Measurements from ENCODE around the gene TANGO2. TPM values are rescaled to one million over a fixed set of nuclear protein-coding genes. Genes with fewer than 3 reads are reported as not detected.

The TANGO2 gene
- total RNA-seq, 1 experiment from 2014 or later = 17.0 TPM

DNA sequence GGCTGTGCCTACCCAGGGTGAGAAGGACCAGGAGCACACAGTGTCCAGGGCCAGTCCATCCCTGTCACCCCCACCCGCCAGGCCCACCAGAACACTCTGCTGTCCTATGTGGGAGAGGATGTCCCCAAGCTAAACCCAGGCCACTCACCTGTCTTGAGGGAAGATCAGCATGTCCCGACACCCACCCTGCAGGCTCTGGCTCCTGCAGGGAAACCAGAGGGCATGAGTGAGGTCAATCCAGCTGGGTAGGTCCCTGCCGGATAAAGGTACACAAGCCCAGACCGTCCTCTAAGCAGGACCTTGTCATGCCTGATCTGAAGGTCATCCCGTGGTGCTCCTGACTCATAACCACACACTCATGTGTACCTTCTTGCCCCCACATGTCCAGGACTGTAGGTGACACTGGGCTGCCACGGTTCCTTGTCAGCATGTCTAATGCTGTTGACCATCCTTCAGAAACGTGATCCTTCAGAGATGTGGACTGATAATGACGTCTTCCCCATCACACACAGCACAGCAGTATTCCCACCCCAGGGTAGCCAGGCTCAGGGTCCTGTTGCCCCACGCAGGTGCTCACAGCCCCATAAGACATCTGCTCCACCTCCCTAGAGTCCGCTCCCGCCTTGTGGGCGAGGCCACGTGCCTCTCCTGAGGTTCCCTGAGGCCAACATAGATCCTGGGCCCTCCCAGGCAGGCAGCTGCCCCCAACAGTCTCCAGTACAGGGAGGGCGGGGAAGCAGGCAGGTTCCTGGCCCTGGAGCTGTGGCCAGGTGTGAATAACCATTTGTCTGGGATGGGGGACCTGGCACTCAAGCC is 10.4 kb upstream of the TANGO2 start:
- H3K27me3 ChIP-seq (ENCODE audit: insufficient read depth, low read length) = no peaks in the 10 kb centered on the region
- RAD21 ChIA-PET (ENCODE audit: low non-redundant PET in 1 of 2, low total read pairs in 2 of 2, uncharacterized antibody in 2 of 2, unreplicated experiment in 2 of 2) = no interaction called here
- no peak overlapping the region for H3K4me2 ChIP-seq (ENCODE audit: low read length)
- TF ChIP-seq TCF7L2 (IDR thresholded peaks at IDR 0.05; ENCODE audit: borderline replicate concordance, extremely low read depth, insufficient read depth, insufficient read length) (no peak), ELF1 (IDR thresholded peaks at IDR 0.05; ENCODE audit: borderline replicate concordance, low read depth) (no peak), ZFX (IDR thresholded peaks at IDR 0.05) (no peak), ZNF274 (IDR thresholded peaks at IDR 0.05; ENCODE audit: low read depth, low read length) (no peak), POLR2AphosphoS5 (IDR thresholded peaks at IDR 0.05; ENCODE audit: low read depth, low read length) (no peak), POLR2A (IDR thresholded peaks at IDR 0.05; ENCODE audit: borderline replicate concordance, extremely low read depth, insufficient read depth, insufficient read length) (no peak), SIN3A (IDR thresholded peaks at IDR 0.05; ENCODE audit: low read depth) (no peak), EGR1 (IDR thresholded peaks at IDR 0.05; ENCODE audit: low read depth) (no peak)
- TF ChIP-seq, protein P1, sequence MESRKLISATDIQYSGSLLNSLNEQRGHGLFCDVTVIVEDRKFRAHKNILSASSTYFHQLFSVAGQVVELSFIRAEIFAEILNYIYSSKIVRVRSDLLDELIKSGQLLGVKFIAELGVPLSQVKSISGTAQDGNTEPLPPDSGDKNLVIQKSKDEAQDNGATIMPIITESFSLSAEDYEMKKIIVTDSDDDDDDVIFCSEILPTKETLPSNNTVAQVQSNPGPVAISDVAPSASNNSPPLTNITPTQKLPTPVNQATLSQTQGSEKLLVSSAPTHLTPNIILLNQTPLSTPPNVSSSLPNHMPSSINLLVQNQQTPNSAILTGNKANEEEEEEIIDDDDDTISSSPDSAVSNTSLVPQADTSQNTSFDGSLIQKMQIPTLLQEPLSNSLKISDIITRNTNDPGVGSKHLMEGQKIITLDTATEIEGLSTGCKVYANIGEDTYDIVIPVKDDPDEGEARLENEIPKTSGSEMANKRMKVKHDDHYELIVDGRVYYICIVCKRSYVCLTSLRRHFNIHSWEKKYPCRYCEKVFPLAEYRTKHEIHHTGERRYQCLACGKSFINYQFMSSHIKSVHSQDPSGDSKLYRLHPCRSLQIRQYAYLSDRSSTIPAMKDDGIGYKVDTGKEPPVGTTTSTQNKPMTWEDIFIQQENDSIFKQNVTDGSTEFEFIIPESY (IDR thresholded peaks at IDR 0.05; ENCODE audit: extremely low read depth, insufficient replicate concordance, low read length) = no peak
- TF ChIP-seq, protein P2, sequence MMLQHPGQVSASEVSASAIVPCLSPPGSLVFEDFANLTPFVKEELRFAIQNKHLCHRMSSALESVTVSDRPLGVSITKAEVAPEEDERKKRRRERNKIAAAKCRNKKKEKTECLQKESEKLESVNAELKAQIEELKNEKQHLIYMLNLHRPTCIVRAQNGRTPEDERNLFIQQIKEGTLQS (IDR thresholded peaks at IDR 0.05) = no peak
- TF ChIP-seq, protein P3, sequence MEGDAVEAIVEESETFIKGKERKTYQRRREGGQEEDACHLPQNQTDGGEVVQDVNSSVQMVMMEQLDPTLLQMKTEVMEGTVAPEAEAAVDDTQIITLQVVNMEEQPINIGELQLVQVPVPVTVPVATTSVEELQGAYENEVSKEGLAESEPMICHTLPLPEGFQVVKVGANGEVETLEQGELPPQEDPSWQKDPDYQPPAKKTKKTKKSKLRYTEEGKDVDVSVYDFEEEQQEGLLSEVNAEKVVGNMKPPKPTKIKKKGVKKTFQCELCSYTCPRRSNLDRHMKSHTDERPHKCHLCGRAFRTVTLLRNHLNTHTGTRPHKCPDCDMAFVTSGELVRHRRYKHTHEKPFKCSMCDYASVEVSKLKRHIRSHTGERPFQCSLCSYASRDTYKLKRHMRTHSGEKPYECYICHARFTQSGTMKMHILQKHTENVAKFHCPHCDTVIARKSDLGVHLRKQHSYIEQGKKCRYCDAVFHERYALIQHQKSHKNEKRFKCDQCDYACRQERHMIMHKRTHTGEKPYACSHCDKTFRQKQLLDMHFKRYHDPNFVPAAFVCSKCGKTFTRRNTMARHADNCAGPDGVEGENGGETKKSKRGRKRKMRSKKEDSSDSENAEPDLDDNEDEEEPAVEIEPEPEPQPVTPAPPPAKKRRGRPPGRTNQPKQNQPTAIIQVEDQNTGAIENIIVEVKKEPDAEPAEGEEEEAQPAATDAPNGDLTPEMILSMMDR (IDR thresholded peaks at IDR 0.05 in 2 of 3, conservative IDR thresholded peaks at IDR 0.05 in 1 of 3; ENCODE audit: borderline replicate concordance in 1 of 3, insufficient read depth in 1 of 3, low read depth in 2 of 3, low read length in 2 of 3) = no peak
- TF ChIP-seq, protein P4, sequence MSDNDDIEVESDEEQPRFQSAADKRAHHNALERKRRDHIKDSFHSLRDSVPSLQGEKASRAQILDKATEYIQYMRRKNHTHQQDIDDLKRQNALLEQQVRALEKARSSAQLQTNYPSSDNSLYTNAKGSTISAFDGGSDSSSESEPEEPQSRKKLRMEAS (IDR thresholded peaks at IDR 0.05) = no peak
- POLR2A ChIA-PET = interaction anchor here (1.6 kb wide), 1 partner anchor 10 kb away, joined by 3 read pairs; the partner anchor contains the start of gene TANGO2
- intact Hi-C loops (cut with micrococcal nuclease) = loop anchor here (5.0 kb wide), 1 partner anchor 38 kb away; no protein-coding TSS in a partner anchor
- H2AFZ ChIP-seq (ENCODE audit: low read depth, low read length, poor library complexity, severe bottlenecking) = no peak overlapping the region
- no peaks in the 10 kb centered on the region for H4K20me1 ChIP-seq (ENCODE audit: insufficient read depth)
- no peaks in the 10 kb centered on the region for H3K36me3 ChIP-seq (ENCODE audit: control insufficient read depth in 1 of 2, insufficient read depth in 2 of 2, low read length in 2 of 2)
- peaks cover 9 to 18% of the 10 kb centered on the region in 2 experiments; a peak in 3 of 4 replicates for H3K4me1 ChIP-seq (ENCODE audit: control insufficient read depth in 1 of 2, insufficient read depth in 2 of 2, low read length in 2 of 2)
- no peaks in the 10 kb centered on the region for H3K79me2 ChIP-seq (ENCODE audit: insufficient read depth, low read length)
- no peak overlapping the region for H3K9ac ChIP-seq (ENCODE audit: low read length)
- H3K27ac ChIP-seq (ENCODE audit: low read depth, low read length) = no peak overlapping the region
- no peak overlapping the region for H3K4me3 ChIP-seq (replicated peaks in 1 of 2; ENCODE audit: low read depth in 1 of 2, low read length in 2 of 2)
- BruUV-seq (replicated peaks) = no TSS peak
- no peak for DNase-seq (ENCODE audit: low read depth, low spot score)
- CTCF ChIA-PET = no interaction called here
- no peaks in the 10 kb centered on the region for H3K9me2 ChIP-seq (ENCODE audit: insufficient read depth)
- H3K9me3 ChIP-seq (ENCODE audit: control insufficient read depth in 1 of 2, insufficient read depth in 1 of 2, low read depth in 1 of 2, low read length in 2 of 2) = no peaks in the 10 kb centered on the region
- ATAC-seq = no peak

Measured in HCT116 (cell line).